Endothelial cell of umbilical vein (primary cell): ENCODE data around the gene RIC1. TPM values are rescaled to one million over a fixed set of nuclear protein-coding genes. Genes with fewer than 3 reads are reported as not detected.

Experiments used
- BruUV-seq: library from RNA; stranded (reverse); fragments of 400-500 nt; replicated peaks from 2 replicates; lab custom pipeline; 2021; lab: Mats Ljungman, UMichigan
- CTCF ChIA-PET: fragments of 300-600, 350-600 bp; sonication (Branson Sonifier 250); formaldehyde crosslinking; loops from one replicate; lab custom pipeline; 2021; ENCODE audit warnings: antibody characterized with exemption, inconsistent platforms; lab: Charles Lee
- POLR2A ChIA-PET: fragments of 300-600, 350-600 bp; sonication (Branson Sonifier 250); formaldehyde crosslinking; loops from one replicate; lab custom pipeline; 2021; ENCODE audit warnings: antibody characterized with exemption, inconsistent platforms; lab: Charles Lee
- DNase-seq: peaks from one replicate; pipeline ENCODE4 v3.0.0-alpha.2; 2011; ENCODE audit warnings: low read depth, low spot score
- FAIRE-seq: peaks from 2 replicates; lab custom pipeline; 2011; peaks lifted over from hg19 to GRCh38; lab: Jason Lieb, UNC
- H2AFZ ChIP-seq: 2 replicates; pipeline ENCODE4 v1.6.0; 2012; ENCODE audit warnings: low read depth, low read length, control low read depth, inconsistent platforms
- H3K27ac ChIP-seq: 2 replicates; pipeline ENCODE4 v1.5.1; 2011; ENCODE audit warnings: low read depth, mild to moderate bottlenecking, control low read depth, low read length, moderate library complexity; ENCODE audit not compliant: insufficient read depth
- H3K27me3 ChIP-seq, 2 experiments: 2 replicates each; pipeline versions ENCODE4 v1.6.0 to v1.6.1; 2011; ENCODE audit warnings: low read length in 2 of 2, mixed read lengths in 1 of 2; ENCODE audit not compliant: control insufficient read depth in 2 of 2, insufficient read depth in 2 of 2
- H3K36me3 ChIP-seq, 2 experiments: 2 replicates in 1 of 2; 3 replicates in 1 of 2; pipeline ENCODE4 v1.5.1; 2011; ENCODE audit warnings: low read length in 2 of 2, mild to moderate bottlenecking in 1 of 2, moderate library complexity in 1 of 2; ENCODE audit not compliant: control insufficient read depth in 2 of 2, insufficient read depth in 2 of 2; ENCODE audit errors: extremely low read depth in 1 of 2
- H3K4me1 ChIP-seq: 3 replicates; pipeline ENCODE4 v1.5.1; 2011; ENCODE audit warnings: mild to moderate bottlenecking, low read length; ENCODE audit not compliant: control insufficient read depth, insufficient read depth; ENCODE audit errors: extremely low read depth
- H3K4me2 ChIP-seq: 2 replicates; pipeline ENCODE4 v1.6.1; 2011; ENCODE audit warnings: low read length, control low read depth, mixed read lengths; ENCODE audit not compliant: insufficient read depth
- H3K4me3 ChIP-seq, 3 experiments: fragments of 200-600 bp in 1 of 3; sonication (generic), shearing (Covaris generic) in 1 of 3; replicated peaks in 1 of 3; 2 replicates each; pipeline ENCODE4 v1.5.1; 2011 to 2016; ENCODE audit warnings: control low read depth in 3 of 3, low read length in 3 of 3, mild to moderate bottlenecking in 2 of 3, inconsistent platforms in 1 of 3, low read depth in 1 of 3, moderate library complexity in 1 of 3; ENCODE audit not compliant: insufficient read depth in 1 of 3
- H3K79me2 ChIP-seq: 2 replicates; pipeline ENCODE4 v1.6.0; 2012; ENCODE audit warnings: low read length, inconsistent platforms; ENCODE audit not compliant: control insufficient read depth, insufficient read depth
- H3K9ac ChIP-seq: replicated peaks from 2 replicates; pipeline ENCODE3; 2011; ENCODE audit warnings: low read length, control low read depth; ENCODE audit not compliant: insufficient read depth; ENCODE audit errors: extremely low read depth
- H3K9me1 ChIP-seq: replicated peaks from 3 replicates; pipeline ENCODE4 v1.6.0; 2011; ENCODE audit warnings: mild to moderate bottlenecking, low read length; ENCODE audit not compliant: control insufficient read depth, insufficient read depth; ENCODE audit errors: extremely low read depth
- H3K9me3 ChIP-seq: replicated peaks from 2 replicates; pipeline ENCODE4 v1.5.1; 2012; ENCODE audit warnings: low read length, inconsistent platforms; ENCODE audit not compliant: control insufficient read depth, insufficient read depth
- H4K20me1 ChIP-seq: replicated peaks from 2 replicates; pipeline ENCODE3; 2011; ENCODE audit warnings: mild to moderate bottlenecking, low read length; ENCODE audit not compliant: control insufficient read depth, insufficient read depth; ENCODE audit errors: extremely low read depth
- CTCF ChIP-seq, 2 donors: IDR thresholded peaks; 1 replicate in 1 of 2; 2 replicates in 1 of 2; pipeline ENCODE4 v1.5.1; 2011; ENCODE audit warnings: low read length in 2 of 2, mild to moderate bottlenecking in 2 of 2, moderate library complexity in 2 of 2, control low read depth in 1 of 2, inconsistent platforms in 1 of 2, low read depth in 1 of 2; ENCODE audit not compliant: insufficient read depth in 1 of 2; ENCODE audit errors: extremely low read depth in 1 of 2
- EZH2 ChIP-seq: IDR thresholded peaks from 2 replicates; pipeline ENCODE4 v1.6.1; 2012; ENCODE audit warnings: borderline replicate concordance, low read depth, mild to moderate bottlenecking, moderate library complexity, low read length, inconsistent platforms; ENCODE audit not compliant: severe bottlenecking
- FOS ChIP-seq: IDR thresholded peaks from 2 replicates; pipeline ENCODE4 v1.6.1; 2011; ENCODE audit warnings: mild to moderate bottlenecking, low read length, moderate library complexity, borderline replicate concordance; ENCODE audit not compliant: insufficient read depth
- GATA2 ChIP-seq: IDR thresholded peaks from 2 replicates; pipeline ENCODE4 v1.7.0; 2011; ENCODE audit warnings: low read depth, mild to moderate bottlenecking, moderate library complexity, mixed read lengths, low read length; ENCODE audit not compliant: insufficient read length, insufficient read depth
- JUN ChIP-seq: IDR thresholded peaks from 2 replicates; pipeline ENCODE4 v1.6.1; 2011; ENCODE audit warnings: borderline replicate concordance, low read depth; ENCODE audit not compliant: insufficient read length, insufficient read depth
- MAX ChIP-seq: IDR thresholded peaks from 2 replicates; pipeline ENCODE4 v1.6.1; 2011; ENCODE audit not compliant: insufficient read depth, insufficient read length
- MYC ChIP-seq: IDR thresholded peaks from one replicate; pipeline ENCODE4 v1.6.1; 2011; ENCODE audit warnings: mild to moderate bottlenecking, low read depth, low read length
- POLR2A ChIP-seq: IDR thresholded peaks from 2 replicates; pipeline ENCODE4 v1.6.1; 2012; ENCODE audit warnings: low read depth, mild to moderate bottlenecking, control low read depth, low read length
- POLR2AphosphoS5 ChIP-seq: IDR thresholded peaks from 2 replicates; pipeline ENCODE4 v1.6.1; 2012; ENCODE audit warnings: low read depth, mild to moderate bottlenecking, control low read depth, low read length, moderate library complexity; ENCODE audit not compliant: insufficient read depth
- dilution Hi-C: fragments of 300-500 bp; cut with MboI; formaldehyde crosslinking; loops from one replicate; pipeline ENCODE4 v1.15.0; 2019; ENCODE audit warnings: low sequenced_read_pairs; ENCODE audit not compliant: extremely low pct_ligation_motif_present
- intact Hi-C: fragments of 100-400 bp; cut with micrococcal nuclease; formaldehyde crosslinking; loops from one replicate; pipeline ENCODE4 v1.10.0; 2022
- polyA plus RNA-seq, 4 experiments: library from polyadenylated mRNA; depleted of rRNA in 3 of 4; stranded (reverse) in 3 of 4; unstranded in 1 of 4; fragments of >200 nt; gene quantifications; 2 replicates each; pipeline versions ENCODE4 v1.2.1 to v1.2.3, GENCODE V29; 2011 to 2012; ENCODE audit warnings: missing spikeins in 1 of 4
- total RNA-seq: library from RNA; stranded (reverse); gene quantifications from 2 replicates; pipeline ENCODE4 v1.2.3, GENCODE V29; 2021

RIC1 gene
- total and polyA plus RNA-seq, 2 donors (not counting 3 experiments of a cell fraction or from before 2014, with no cell fraction given): 14.0 to 23.5 TPM

GRCh38 chr9:5708414-5708813 lies 79.5 kb downstream of the RIC1 start:
- H3K79me2 ChIP-seq: peaks cover 19% of the 10 kb centered on the region
- ChIA-PET CTCF (no interaction called here), POLR2A (no interaction called here)
- peaks cover 2% of the 10 kb centered on the region for H3K9me1 ChIP-seq
- no peak overlapping the region for H2AFZ ChIP-seq
- TF ChIP-seq JUN: no peak
- TF ChIP-seq POLR2AphosphoS5: no peak
- no peak for TF ChIP-seq MYC
- TF ChIP-seq MAX: no peak
- no peak for TF ChIP-seq CTCF (IDR thresholded peaks at IDR 0.05; ENCODE audit: extremely low read depth in 1 of 2, insufficient read depth in 1 of 2, low read depth in 1 of 2, low read length in 2 of 2)
- no peak for TF ChIP-seq GATA2
- no peak for TF ChIP-seq POLR2A
- TF ChIP-seq FOS: no peak
- no peak for TF ChIP-seq EZH2
- FAIRE-seq (no peak), DNase-seq (no peak)
- H3K27me3 ChIP-seq: no peaks in the 10 kb centered on the region
- dilution Hi-C loops (no loop called here), intact Hi-C loops (no loop called here)
- H3K9me3 ChIP-seq: no peaks in the 10 kb centered on the region
- no peak overlapping the region for H3K4me2 ChIP-seq
- BruUV-seq: no TSS peak
- no peak overlapping the region for H3K27ac ChIP-seq
- H3K4me1 ChIP-seq: no peaks in the 10 kb centered on the region
- H3K9ac ChIP-seq: no peak overlapping the region
- peaks cover 0 to 4% of the 10 kb centered on the region in 2 experiments for H3K36me3 ChIP-seq
- no peaks in the 10 kb centered on the region for H4K20me1 ChIP-seq
- H3K4me3 ChIP-seq: no peak overlapping the region
